Neural cell (in vitro differentiated cells): Measurements from ENCODE around the gene COMMD9.

ENCODE experiments used
- EZH2 ChIP-seq: fragments of 200-600, 300-800 bp; shearing (Covaris generic), sonication (generic); IDR thresholded peaks from 2 replicates; pipeline ENCODE4 v1.6.1; 2014; ENCODE audit warnings: antibody characterized with exemption, low read length, borderline replicate concordance, mild to moderate bottlenecking; ENCODE audit not compliant: insufficient read depth, poor library complexity, severe bottlenecking
- TAF1 ChIP-seq: IDR thresholded peaks from 2 replicates; pipeline ENCODE4 v1.6.1; 2012; ENCODE audit warnings: low read depth
- TF ChIP-seq, protein P1 (sequence below): fragments of 450-650 bp; IDR thresholded peaks from 2 replicates; pipeline ENCODE4 v1.5.1; 2014; ENCODE audit warnings: antibody characterized with exemption, mild to moderate bottlenecking, moderate library complexity; ENCODE audit not compliant: poor library complexity, severe bottlenecking

DNA sequence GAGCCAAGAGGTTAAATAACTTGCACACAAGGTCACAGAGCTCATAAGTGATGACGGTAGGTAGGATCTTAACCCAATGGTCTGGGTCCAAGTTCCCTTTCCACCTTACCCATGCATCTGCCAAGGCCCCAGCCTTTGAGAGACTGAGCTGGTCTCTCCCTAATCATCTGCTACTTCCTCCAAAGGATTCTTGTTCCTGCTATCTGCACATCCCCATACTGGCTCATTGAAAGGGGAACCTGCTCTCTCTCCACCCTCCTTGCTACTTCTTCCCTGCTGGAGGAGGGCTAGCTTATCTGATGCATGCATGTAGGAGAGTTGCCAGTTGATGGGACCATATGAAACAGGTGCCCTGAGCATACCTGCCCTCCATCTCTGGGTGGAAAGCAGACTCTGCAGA, 47.7 kb downstream of the COMMD9 start:
- TF ChIP-seq, protein P1, sequence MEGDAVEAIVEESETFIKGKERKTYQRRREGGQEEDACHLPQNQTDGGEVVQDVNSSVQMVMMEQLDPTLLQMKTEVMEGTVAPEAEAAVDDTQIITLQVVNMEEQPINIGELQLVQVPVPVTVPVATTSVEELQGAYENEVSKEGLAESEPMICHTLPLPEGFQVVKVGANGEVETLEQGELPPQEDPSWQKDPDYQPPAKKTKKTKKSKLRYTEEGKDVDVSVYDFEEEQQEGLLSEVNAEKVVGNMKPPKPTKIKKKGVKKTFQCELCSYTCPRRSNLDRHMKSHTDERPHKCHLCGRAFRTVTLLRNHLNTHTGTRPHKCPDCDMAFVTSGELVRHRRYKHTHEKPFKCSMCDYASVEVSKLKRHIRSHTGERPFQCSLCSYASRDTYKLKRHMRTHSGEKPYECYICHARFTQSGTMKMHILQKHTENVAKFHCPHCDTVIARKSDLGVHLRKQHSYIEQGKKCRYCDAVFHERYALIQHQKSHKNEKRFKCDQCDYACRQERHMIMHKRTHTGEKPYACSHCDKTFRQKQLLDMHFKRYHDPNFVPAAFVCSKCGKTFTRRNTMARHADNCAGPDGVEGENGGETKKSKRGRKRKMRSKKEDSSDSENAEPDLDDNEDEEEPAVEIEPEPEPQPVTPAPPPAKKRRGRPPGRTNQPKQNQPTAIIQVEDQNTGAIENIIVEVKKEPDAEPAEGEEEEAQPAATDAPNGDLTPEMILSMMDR: no peak
- no peak for TF ChIP-seq TAF1
- TF ChIP-seq EZH2: no peak
